ENCODE results near the gene EPB42.

Gene EPB42

DNA sequence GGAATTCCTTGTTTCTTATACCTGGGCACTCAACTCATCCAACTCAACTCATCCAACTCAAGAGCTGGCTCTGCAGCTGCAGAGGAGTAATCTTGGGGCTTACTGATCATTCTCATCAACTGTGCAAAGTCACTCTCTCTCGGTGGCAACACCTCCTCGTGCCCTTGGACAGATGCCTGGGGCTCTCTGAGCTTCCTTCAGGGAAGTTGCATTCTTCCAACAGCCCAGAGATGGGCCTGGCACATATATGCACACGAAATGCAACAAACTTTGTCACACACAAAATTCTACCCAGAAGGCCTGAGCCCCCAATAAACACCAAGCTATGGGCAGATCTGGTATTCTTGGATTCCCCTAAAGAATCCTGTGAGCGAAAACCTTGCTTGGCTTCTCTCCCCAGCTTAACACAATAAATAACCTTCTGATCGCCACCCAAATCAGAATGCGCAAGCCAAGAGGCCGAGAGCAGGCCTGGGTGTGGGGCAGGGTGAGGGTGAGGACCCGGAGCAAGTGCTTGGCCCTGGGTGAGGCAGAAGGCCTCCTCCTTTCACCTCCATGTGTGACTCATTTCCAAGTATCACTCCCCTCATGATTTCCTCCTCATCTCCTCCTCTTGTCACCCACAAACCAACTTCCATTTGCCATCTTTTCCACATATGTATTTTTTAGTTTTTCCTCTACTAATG, 30.5 kb upstream of the EPB42 start:
- DNase-seq (ENCODE audit: low read depth) = no peak
- TF ChIP-seq, protein P1, sequence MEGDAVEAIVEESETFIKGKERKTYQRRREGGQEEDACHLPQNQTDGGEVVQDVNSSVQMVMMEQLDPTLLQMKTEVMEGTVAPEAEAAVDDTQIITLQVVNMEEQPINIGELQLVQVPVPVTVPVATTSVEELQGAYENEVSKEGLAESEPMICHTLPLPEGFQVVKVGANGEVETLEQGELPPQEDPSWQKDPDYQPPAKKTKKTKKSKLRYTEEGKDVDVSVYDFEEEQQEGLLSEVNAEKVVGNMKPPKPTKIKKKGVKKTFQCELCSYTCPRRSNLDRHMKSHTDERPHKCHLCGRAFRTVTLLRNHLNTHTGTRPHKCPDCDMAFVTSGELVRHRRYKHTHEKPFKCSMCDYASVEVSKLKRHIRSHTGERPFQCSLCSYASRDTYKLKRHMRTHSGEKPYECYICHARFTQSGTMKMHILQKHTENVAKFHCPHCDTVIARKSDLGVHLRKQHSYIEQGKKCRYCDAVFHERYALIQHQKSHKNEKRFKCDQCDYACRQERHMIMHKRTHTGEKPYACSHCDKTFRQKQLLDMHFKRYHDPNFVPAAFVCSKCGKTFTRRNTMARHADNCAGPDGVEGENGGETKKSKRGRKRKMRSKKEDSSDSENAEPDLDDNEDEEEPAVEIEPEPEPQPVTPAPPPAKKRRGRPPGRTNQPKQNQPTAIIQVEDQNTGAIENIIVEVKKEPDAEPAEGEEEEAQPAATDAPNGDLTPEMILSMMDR (IDR thresholded peaks at IDR 0.05; ENCODE audit: control insufficient read depth, extremely low read depth, insufficient read depth) = no peak
- no peak overlapping the region for H3K4me3 ChIP-seq (ENCODE audit: low read depth, low read length)

DNA sequence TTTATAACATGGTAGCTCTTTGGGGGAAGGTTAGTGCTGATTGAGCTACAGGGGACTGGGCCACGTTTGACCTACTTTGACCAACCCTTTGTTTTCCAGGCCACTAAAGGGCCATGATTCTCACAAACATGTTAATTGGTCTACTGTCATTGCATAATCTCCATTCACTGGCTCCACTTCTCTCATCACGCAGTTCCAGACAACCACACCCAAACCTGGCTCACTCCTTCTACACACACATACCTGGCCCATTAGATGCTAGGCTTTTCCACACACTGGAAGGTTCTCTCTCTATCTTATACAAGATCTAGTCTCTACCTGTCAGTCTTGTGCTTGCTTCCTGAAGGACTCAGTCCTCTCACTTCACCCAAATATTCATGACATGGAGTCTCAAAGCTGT, 30.0 kb upstream of the EPB42 start:
- no peak for DNase-seq (ENCODE audit: low read depth)
- no peak overlapping the region for H3K4me3 ChIP-seq (ENCODE audit: low read depth, low read length)
- TF ChIP-seq, protein P1 (IDR thresholded peaks at IDR 0.05; ENCODE audit: control insufficient read depth, extremely low read depth, insufficient read depth) = no peak

DNA sequence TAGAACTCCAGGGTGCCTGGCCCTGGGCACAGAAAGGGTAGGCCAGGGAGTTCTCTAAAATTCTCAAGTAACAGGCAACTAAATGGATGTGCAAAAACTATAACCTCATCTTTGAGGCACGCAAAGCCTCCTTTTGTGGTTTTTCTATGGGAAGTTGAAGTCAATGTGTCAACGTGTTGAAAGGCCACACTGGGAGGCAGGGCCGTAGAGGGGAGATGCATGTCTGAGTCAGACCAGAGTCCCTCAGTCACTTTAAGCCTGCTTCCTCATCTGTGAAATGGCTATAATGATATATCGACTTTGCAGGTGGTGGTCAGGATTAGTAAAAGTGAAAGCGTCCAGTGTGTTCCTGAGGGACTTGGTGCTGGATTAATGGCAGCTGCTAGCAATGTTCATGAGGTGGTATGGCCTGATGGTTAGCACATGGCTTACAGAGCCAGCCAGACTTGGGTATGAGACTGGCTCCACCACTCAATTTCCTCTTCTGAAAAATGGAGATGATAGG, 28.9 kb upstream of the EPB42 start:
- no peak overlapping the region for H3K4me3 ChIP-seq (ENCODE audit: low read depth, low read length)
- TF ChIP-seq, protein P1 (IDR thresholded peaks at IDR 0.05; ENCODE audit: control insufficient read depth, extremely low read depth, insufficient read depth) = no peak
- no peak for DNase-seq (ENCODE audit: low read depth)

DNA sequence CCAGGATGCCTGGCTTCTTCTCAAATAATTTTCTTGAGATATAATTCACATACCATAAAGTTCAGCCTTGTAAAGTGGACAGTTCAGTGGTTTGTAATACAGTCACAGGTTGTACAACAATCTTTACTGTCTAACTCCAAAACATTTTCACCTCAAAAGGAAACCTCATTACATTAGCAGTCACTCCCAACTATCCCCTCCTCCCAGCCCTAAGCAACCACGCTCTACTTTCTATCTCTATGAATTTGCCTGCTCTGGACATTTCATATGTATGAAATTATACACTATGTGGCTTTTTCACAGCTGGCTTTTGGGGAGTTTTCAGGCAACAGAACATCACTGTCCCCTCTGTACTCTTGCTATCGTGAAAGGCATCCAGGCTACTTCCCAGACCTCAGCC, 28.4 kb upstream of the EPB42 start:
- DNase-seq (ENCODE audit: low read depth) = no peak
- TF ChIP-seq, protein P1 (IDR thresholded peaks at IDR 0.05; ENCODE audit: control insufficient read depth, extremely low read depth, insufficient read depth) = no peak
- no peak overlapping the region for H3K4me3 ChIP-seq (ENCODE audit: low read depth, low read length)

DNA sequence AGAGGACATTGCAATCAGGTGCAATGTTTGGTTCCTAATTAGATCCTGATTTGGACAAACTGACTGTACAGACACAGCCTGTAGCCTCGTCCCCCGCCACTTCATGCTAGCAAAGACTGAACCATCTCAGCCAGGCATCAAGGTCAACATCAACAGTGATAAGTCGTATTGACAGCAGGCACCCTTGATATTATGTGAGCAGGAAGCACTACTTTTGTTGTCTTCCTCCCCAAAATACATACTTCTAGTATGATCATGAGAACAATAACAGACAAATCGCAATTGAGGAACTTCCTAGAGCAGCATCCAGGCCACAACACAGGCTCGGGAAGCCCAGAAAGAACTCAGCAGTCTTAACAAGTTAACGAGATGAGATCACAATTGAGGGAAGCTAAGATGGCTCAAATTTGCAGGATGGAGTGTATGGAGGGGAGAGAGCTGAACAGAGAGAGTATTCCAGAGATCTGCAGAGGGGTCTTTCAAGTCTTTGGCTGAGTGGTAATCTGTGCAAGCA, 25.5 kb upstream of the EPB42 start:
- DNase-seq (ENCODE audit: low read depth) = no peak

DNA sequence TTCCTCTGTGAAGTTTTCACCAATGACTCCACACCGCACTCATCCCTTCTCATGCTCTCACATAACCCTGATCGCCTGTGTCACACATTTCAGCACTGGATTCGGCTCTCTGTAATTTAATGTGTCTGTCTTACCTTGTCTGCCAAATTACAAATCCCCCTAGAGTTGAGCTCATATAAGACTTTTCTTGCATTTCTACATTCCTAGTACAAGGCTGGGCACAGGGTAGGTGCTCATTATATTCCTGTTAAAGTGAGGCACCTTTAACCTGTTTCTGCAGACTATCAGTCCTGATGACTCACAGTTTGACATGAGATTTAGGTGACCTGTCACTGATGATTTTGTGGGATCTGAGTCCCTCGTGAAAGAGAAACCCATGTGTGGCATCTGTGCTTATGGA, 23.3 kb upstream of the EPB42 start:
- TF ChIP-seq, protein P1 (IDR thresholded peaks at IDR 0.05; ENCODE audit: control insufficient read depth, extremely low read depth, insufficient read depth) = no peak
- no peak for DNase-seq (ENCODE audit: low read depth)
- H3K4me3 ChIP-seq (ENCODE audit: low read depth, low read length) = no peak overlapping the region

More for the DNA sequence above, 25.5 kb upstream of the EPB42 start:
- TF ChIP-seq, protein P1 (IDR thresholded peaks at IDR 0.05; ENCODE audit: control insufficient read depth, extremely low read depth, insufficient read depth) = no peak
- H3K4me3 ChIP-seq (ENCODE audit: low read depth, low read length) = no peak overlapping the region
